RWPE2 (cell line): ENCODE results near the gene FRMD4B.

Source experiments
- ATAC-seq: fragments of 200-7000 bp; cut with Tn5 transposase; 3 replicates; pipeline ENCODE4 v1.9.1; 2021; ENCODE audit warnings: low read depth
- DNase-seq: peaks from one replicate; pipeline ENCODE4 v3.0.0-alpha.2; 2020; ENCODE audit warnings: low spot score
- H3K27ac ChIP-seq: fragments of 450-650 bp; 2 replicates; pipeline ENCODE4 v1.5.1; 2017; ENCODE audit warnings: mild to moderate bottlenecking; ENCODE audit not compliant: poor library complexity, severe bottlenecking
- H3K27me3 ChIP-seq: fragments of 250-450 bp; sonication (Bioruptor Pico); 2 replicates; pipeline ENCODE4 v1.5.1; 2021; ENCODE audit warnings: mild to moderate bottlenecking, moderate library complexity; ENCODE audit not compliant: insufficient read depth, poor library complexity, severe bottlenecking
- H3K36me3 ChIP-seq: fragments of 250-450 bp; sonication (Bioruptor Pico); 2 replicates; pipeline ENCODE4 v1.5.1; 2020; ENCODE audit warnings: low read depth, mild to moderate bottlenecking, moderate library complexity
- H3K4me1 ChIP-seq: fragments of 250-450 bp; sonication (Bioruptor Pico); 2 replicates; pipeline ENCODE4 v1.5.1; 2021; ENCODE audit warnings: mild to moderate bottlenecking, moderate library complexity; ENCODE audit not compliant: insufficient read depth, poor library complexity, severe bottlenecking
- H3K4me3 ChIP-seq: fragments of 250-450 bp; sonication (Bioruptor Pico); 2 replicates; pipeline ENCODE4 v1.5.1; 2021; ENCODE audit warnings: mild to moderate bottlenecking, moderate library complexity; ENCODE audit not compliant: severe bottlenecking
- H3K9me3 ChIP-seq: fragments of 250-450 bp; sonication (Bioruptor Pico); 2 replicates; pipeline ENCODE4 v1.5.1; 2021; ENCODE audit warnings: mild to moderate bottlenecking, moderate library complexity; ENCODE audit not compliant: severe bottlenecking
- TF ChIP-seq, protein P1 (sequence below): fragments of 450-650 bp; IDR thresholded peaks from one replicate; pipeline ENCODE4 v1.5.1; 2017; ENCODE audit warnings: mild to moderate bottlenecking, moderate library complexity; ENCODE audit not compliant: poor library complexity, severe bottlenecking

The FRMD4B gene

DNA sequence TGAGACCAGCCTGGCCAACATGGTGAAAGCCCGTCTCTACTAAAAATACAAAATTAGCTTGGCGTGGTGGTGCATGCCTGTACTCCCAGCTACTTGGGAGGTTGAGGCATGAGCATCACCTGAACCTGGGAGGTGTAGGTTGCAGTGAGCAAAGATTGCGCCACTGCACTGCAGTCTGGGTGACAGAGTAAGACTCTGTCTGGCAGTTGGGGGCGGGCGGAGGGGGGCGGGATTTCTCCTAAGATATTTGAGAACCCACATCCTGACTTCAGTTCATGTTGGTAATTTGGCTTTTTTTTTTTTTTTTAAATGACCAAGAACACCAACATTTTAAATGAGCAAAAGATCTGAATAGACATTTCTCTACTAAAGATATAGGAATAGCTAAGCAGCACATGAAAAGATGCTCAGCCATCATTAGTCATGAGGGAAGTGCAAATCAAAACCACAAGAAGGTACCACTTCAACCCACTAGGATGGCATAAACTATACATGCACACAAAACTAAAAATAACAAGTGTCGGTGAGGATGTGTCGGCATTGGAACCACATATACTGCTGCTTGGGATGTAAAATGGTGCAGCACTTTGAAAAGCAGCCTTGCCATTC is 187.9 kb downstream of the FRMD4B start:
- peaks cover 52% of the 10 kb centered on the region for H3K36me3 ChIP-seq
- no peaks in the 10 kb centered on the region for H3K27me3 ChIP-seq
- TF ChIP-seq, protein P1, sequence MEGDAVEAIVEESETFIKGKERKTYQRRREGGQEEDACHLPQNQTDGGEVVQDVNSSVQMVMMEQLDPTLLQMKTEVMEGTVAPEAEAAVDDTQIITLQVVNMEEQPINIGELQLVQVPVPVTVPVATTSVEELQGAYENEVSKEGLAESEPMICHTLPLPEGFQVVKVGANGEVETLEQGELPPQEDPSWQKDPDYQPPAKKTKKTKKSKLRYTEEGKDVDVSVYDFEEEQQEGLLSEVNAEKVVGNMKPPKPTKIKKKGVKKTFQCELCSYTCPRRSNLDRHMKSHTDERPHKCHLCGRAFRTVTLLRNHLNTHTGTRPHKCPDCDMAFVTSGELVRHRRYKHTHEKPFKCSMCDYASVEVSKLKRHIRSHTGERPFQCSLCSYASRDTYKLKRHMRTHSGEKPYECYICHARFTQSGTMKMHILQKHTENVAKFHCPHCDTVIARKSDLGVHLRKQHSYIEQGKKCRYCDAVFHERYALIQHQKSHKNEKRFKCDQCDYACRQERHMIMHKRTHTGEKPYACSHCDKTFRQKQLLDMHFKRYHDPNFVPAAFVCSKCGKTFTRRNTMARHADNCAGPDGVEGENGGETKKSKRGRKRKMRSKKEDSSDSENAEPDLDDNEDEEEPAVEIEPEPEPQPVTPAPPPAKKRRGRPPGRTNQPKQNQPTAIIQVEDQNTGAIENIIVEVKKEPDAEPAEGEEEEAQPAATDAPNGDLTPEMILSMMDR: no peak
- DNase-seq (no peak), ATAC-seq (no peak)
- no peak overlapping the region for H3K4me3 ChIP-seq
- H3K4me1 ChIP-seq: peaks cover 13% of the 10 kb centered on the region
- H3K9me3 ChIP-seq: no peaks in the 10 kb centered on the region
- H3K27ac ChIP-seq: no peak overlapping the region

DNA sequence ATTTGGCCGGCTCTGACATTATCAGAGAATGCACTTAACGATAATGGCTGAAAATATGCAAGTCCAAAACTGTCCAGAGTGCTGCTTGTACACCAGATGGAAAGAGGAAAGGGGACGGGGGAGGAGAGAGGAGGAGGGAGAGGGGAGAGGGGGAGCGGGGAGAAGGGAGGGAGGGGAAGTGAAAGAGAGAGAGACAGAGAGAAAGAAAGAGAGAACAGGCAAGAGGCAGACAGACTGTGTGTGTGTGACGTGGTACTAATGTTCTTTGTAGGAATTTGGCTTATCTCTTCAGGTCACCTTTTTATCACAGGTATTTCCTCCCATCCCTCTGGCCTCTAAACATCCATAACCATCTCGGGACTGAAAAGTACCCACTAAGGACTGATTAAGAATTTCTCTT is 188.4 kb downstream of the FRMD4B start:
- Histone ChIP-seq H3K36me3 (peaks cover 56% of the 10 kb centered on the region), H3K9me3 (no peaks in the 10 kb centered on the region), H3K27ac (no peak overlapping the region), H3K4me1 (peaks cover 13% of the 10 kb centered on the region), H3K4me3 (no peak overlapping the region), H3K27me3 (no peaks in the 10 kb centered on the region)
- TF ChIP-seq, protein P1: no peak
- DNase-seq (no peak), ATAC-seq (no peak)

DNA sequence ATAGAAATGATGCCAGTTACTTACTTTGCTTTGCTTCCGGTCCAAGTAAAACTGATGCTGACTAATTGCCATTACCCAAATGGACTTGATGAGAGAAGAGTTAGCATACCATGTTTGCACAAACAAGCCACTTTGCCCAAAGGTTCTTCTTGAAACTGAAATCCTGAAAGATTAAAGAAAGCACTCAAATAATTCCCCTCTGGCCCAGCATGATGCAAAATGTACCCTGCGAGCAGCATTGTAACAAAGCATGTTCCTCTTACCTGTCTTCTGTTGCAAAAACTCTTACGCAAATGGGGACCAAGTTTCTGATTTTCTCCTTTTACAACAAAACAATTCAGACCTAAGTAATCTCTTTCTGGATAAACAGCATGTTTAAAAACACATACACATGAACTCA is 189.0 kb downstream of the FRMD4B start:
- ATAC-seq: no peak
- Histone ChIP-seq H3K27ac (no peak overlapping the region), H3K36me3 (peaks cover 62% of the 10 kb centered on the region)

DNA sequence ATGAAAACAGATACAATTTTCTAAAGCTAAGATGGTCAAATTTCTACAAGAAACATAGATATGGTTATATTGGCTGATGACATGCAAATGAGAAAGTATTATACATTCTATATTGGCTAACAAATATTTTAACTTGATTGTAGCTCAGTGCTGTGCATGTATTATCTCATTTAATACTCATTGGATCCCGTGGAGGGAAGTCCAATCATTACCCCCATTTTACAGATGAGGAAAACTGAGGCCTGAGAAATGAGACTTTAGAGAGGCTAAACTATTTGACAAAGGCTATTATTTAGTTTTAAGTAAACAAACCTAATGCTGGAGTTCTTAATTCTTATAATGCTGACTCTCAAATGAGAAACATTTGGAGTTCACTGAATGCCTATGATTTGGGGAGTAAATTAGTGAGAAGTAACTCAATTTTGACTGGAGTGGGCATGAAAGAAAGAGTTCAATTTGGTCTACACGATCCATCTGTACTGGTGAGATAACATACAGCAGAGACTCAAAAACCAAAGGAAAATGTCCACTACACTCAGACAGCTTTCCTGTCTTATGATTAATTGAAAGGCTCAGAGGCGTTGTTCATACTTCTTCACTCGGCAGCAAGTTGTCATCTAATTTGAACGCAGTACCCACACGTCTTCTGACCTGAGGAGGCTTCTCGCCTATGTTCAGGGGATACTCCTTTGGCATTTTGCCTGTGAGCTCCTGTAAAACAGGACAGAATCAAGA is 191.3 kb downstream of the FRMD4B start:
- Histone ChIP-seq H3K36me3 (peaks cover 81% of the 10 kb centered on the region), H3K4me3 (no peak overlapping the region), H3K4me1 (no peaks in the 10 kb centered on the region), H3K27ac (no peak overlapping the region), H3K27me3 (no peaks in the 10 kb centered on the region), H3K9me3 (no peaks in the 10 kb centered on the region)
- ATAC-seq: no peak
- no peak for DNase-seq
- TF ChIP-seq, protein P1: no peak

More for the DNA sequence above, 189.0 kb downstream of the FRMD4B start:
- no peak overlapping the region for H3K4me3 ChIP-seq
- TF ChIP-seq, protein P1: no peak
- H3K9me3 ChIP-seq: no peaks in the 10 kb centered on the region
- peaks cover 11% of the 10 kb centered on the region for H3K4me1 ChIP-seq
- no peak for DNase-seq
- no peaks in the 10 kb centered on the region for H3K27me3 ChIP-seq

DNA sequence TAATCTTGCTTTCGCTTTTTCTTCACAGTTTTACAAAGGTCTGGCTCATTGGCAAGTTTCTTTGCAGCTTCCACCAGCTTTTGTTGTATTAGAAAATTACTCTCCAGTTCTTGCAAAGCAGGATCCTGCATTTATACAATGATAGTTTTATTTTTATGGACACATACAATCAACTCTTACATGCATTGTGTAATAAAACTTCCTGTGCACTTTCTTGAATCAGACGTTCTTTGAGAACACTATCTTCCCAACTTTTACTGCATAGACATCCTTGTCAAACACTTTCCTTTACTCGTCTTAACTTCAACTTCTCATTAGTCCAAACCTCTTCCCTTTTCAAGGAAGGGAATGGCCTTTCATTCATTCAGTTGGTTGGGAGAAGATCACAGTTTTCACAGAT is 192.1 kb downstream of the FRMD4B start:
- peaks cover 85% of the 10 kb centered on the region for H3K36me3 ChIP-seq
- H3K27me3 ChIP-seq: no peaks in the 10 kb centered on the region
- no peak overlapping the region for H3K27ac ChIP-seq
- TF ChIP-seq, protein P1: no peak
- ATAC-seq: no peak
- no peak overlapping the region for H3K4me3 ChIP-seq
- no peaks in the 10 kb centered on the region for H3K4me1 ChIP-seq
- no peak for DNase-seq
- H3K9me3 ChIP-seq: no peaks in the 10 kb centered on the region
